ENCODE results near the gene ALOX12B.

DNA sequence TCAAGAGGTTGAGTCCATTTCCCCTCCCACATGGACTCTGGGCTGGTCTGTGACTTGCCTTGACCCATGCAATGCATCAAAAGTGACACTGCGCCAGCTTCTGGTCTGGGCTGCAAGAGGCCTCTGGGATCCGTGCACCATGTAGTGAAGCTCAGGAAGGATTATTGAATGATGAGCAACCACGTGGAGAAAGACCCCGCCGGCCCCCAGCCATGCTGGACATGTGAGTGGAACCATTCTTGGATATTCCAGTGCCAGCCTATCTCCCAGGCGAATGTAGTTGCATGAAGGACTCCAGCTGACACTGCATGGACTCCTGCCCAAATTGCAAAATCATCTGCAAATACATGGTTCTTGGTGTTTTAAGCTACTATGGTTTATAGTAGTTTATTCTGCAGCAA is 56.3 kb downstream of the ALOX12B start:
- TF ChIP-seq, protein P1, sequence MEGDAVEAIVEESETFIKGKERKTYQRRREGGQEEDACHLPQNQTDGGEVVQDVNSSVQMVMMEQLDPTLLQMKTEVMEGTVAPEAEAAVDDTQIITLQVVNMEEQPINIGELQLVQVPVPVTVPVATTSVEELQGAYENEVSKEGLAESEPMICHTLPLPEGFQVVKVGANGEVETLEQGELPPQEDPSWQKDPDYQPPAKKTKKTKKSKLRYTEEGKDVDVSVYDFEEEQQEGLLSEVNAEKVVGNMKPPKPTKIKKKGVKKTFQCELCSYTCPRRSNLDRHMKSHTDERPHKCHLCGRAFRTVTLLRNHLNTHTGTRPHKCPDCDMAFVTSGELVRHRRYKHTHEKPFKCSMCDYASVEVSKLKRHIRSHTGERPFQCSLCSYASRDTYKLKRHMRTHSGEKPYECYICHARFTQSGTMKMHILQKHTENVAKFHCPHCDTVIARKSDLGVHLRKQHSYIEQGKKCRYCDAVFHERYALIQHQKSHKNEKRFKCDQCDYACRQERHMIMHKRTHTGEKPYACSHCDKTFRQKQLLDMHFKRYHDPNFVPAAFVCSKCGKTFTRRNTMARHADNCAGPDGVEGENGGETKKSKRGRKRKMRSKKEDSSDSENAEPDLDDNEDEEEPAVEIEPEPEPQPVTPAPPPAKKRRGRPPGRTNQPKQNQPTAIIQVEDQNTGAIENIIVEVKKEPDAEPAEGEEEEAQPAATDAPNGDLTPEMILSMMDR (IDR thresholded peaks at IDR 0.05) = no peak
- TF ChIP-seq EP300 (IDR thresholded peaks at IDR 0.05) = no peak
